Brain microvascular endothelial cell (primary cell): Measurements from ENCODE around the gene CFAP74.

ENCODE experiments used
- DNase-seq: peaks from one replicate; pipeline ENCODE4 v3.0.0-alpha.2; 2020
- H3K27ac ChIP-seq: fragments of 250-450 bp; sonication (Bioruptor Pico); 2 replicates; pipeline ENCODE4 v1.5.1; 2020; ENCODE audit warnings: mild to moderate bottlenecking, moderate library complexity
- H3K27me3 ChIP-seq: fragments of 250-450 bp; sonication (Bioruptor Pico); replicated peaks from 2 replicates; pipeline ENCODE4 v1.5.1; 2020; ENCODE audit warnings: mild to moderate bottlenecking
- H3K36me3 ChIP-seq: fragments of 250-450 bp; sonication (Bioruptor Pico); replicated peaks from 2 replicates; pipeline ENCODE4 v1.5.1; 2020; ENCODE audit warnings: mild to moderate bottlenecking
- H3K4me3 ChIP-seq: 2 replicates; pipeline ENCODE4 v1.5.1; 2011; ENCODE audit warnings: low read depth, mild to moderate bottlenecking, control low read depth, low read length, moderate library complexity
- CTCF ChIP-seq: IDR thresholded peaks from 2 replicates; pipeline ENCODE4 v1.5.1; 2011; ENCODE audit warnings: low read depth, mild to moderate bottlenecking, moderate library complexity, low read length, control low read depth, inconsistent platforms; ENCODE audit errors: missing control alignments
- in situ Hi-C: cut with HindIII; loops from 2 replicates; pipeline ENCODE4 v1.10.0; 2017; ENCODE audit warnings: low sequenced_read_pairs, low pct_ligation_motif_present

Gene CFAP74

GRCh38 chr1:2024887-2025286 lies 21.3 kb upstream of the CFAP74 start:
- no peak for DNase-seq
- H3K27ac ChIP-seq: no peak overlapping the region
- TF ChIP-seq CTCF: no peak
- peaks cover 27% of the 10 kb centered on the region for H3K27me3 ChIP-seq
- no peak overlapping the region for H3K4me3 ChIP-seq
- in situ Hi-C loops: no loop called here
- H3K36me3 ChIP-seq: no peaks in the 10 kb centered on the region

- no peak for TF ChIP-seq CTCF
- no peak for DNase-seq
- no peaks in the 10 kb centered on the region for H3K36me3 ChIP-seq
- in situ Hi-C loops: no loop called here
- H3K27ac ChIP-seq: no peak overlapping the region
- no peak overlapping the region for H3K4me3 ChIP-seq
- H3K27me3 ChIP-seq: peaks cover 31% of the 10 kb centered on the region
Measured at GRCh38 chr1:2024451-2024850, 20.9 kb upstream of the CFAP74 start.

GRCh38 chr1:2023187-2023586 lies 19.6 kb upstream of the CFAP74 start:
- Histone ChIP-seq H3K27me3 (peaks cover 42% of the 10 kb centered on the region), H3K27ac (no peak overlapping the region), H3K36me3 (no peaks in the 10 kb centered on the region), H3K4me3 (no peak overlapping the region)
- no peak for DNase-seq
- no peak for TF ChIP-seq CTCF
- in situ Hi-C loops: no loop called here

- no peak for TF ChIP-seq CTCF
- Histone ChIP-seq H3K4me3 (no peak overlapping the region), H3K27me3 (peaks cover 50% of the 10 kb centered on the region), H3K36me3 (no peaks in the 10 kb centered on the region), H3K27ac (no peak overlapping the region)
- in situ Hi-C loops: no loop called here
- no peak for DNase-seq
Measured at GRCh38 chr1:2022063-2022770, 18.6 kb upstream of the CFAP74 start.

GRCh38 chr1:2021550-2021949 lies 18.0 kb upstream of the CFAP74 start:
- no peak for TF ChIP-seq CTCF
- H3K27ac ChIP-seq: no peak overlapping the region
- in situ Hi-C loops: no loop called here
- H3K27me3 ChIP-seq: peaks cover 50% of the 10 kb centered on the region
- H3K4me3 ChIP-seq: no peak overlapping the region
- no peaks in the 10 kb centered on the region for H3K36me3 ChIP-seq
- no peak for DNase-seq

- no peak for DNase-seq
- H3K36me3 ChIP-seq: no peaks in the 10 kb centered on the region
- H3K27ac ChIP-seq: no peak overlapping the region
- no peak overlapping the region for H3K4me3 ChIP-seq
- no peak for TF ChIP-seq CTCF
- peaks cover 42% of the 10 kb centered on the region for H3K27me3 ChIP-seq
- in situ Hi-C loops: no loop called here
Measured at GRCh38 chr1:2020310-2020655, 16.7 kb upstream of the CFAP74 start.
